Measurements from ENCODE around the gene RFPL2.
"Not testable (repeated sequence)": the region's sequence is repeated elsewhere in the genome, so short reads cannot be mapped to it uniquely, and the experiment has no call there.

RFPL2 gene

GRCh38 chr22:32175683-32176644 is 28.9 kb downstream of the RFPL2 start:
- FAIRE-seq, result no peak
- no peak for DNase-seq (ENCODE audit: extremely low spot score, insufficient read length, low read depth)

- FAIRE-seq, result no peak
These were observed 29.8 kb downstream of the RFPL2 start for GRCh38 chr22:32175115-32175514.

GRCh38 chr22:32165681-32166080 is 39.2 kb downstream of the RFPL2 start:
- no peak for DNase-seq (ENCODE audit: extremely low spot score, insufficient read length, low read depth)
- FAIRE-seq, result no peak

More at GRCh38 chr22:32175115-32175514, 29.8 kb downstream of the RFPL2 start:
- no peak for DNase-seq (ENCODE audit: extremely low spot score, insufficient read length, low read depth)

GRCh38 chr22:32164075-32164860 is 40.6 kb downstream of the RFPL2 start:
- FAIRE-seq, result no peak
- no peak for DNase-seq (ENCODE audit: extremely low spot score, insufficient read length, low read depth)

- DNase-seq (ENCODE audit: extremely low spot score, insufficient read length, low read depth); FAIRE-seq: not testable (repeated sequence)
These were observed 44.5 kb downstream of the RFPL2 start for GRCh38 chr22:32160411-32160810.

- FAIRE-seq, result no peak
These were observed 46.0 kb downstream of the RFPL2 start, which contains the start of gene C22orf42 for GRCh38 chr22:32158712-32159533. Gene C22orf42 (minus strand): TSS chr22:32159303. CDS start chr22:32159215, 88 bp downstream.

GRCh38 chr22:32157632-32158031 is 47.2 kb downstream of the RFPL2 start:
- DNase-seq (ENCODE audit: extremely low spot score, insufficient read length, low read depth); FAIRE-seq: not testable (repeated sequence)

More at GRCh38 chr22:32158712-32159533, 46.0 kb downstream of the RFPL2 start, which contains the start of gene C22orf42:
- no peak for DNase-seq (ENCODE audit: extremely low spot score, insufficient read length, low read depth)

GRCh38 chr22:32154727-32155126 is 50.1 kb downstream of the RFPL2 start:
- not testable (repeated sequence) for FAIRE-seq; DNase-seq (ENCODE audit: extremely low spot score, insufficient read length, low read depth)

- not testable (repeated sequence) for FAIRE-seq; DNase-seq (ENCODE audit: extremely low spot score, insufficient read length, low read depth)
These were observed 53.2 kb downstream of the RFPL2 start for GRCh38 chr22:32151641-32152040.

- not testable (repeated sequence) for DNase-seq (ENCODE audit: extremely low spot score, insufficient read length, low read depth); FAIRE-seq
These were observed 54.2 kb downstream of the RFPL2 start for GRCh38 chr22:32150647-32151046.

GRCh38 chr22:32148372-32148771 is 56.5 kb downstream of the RFPL2 start:
- DNase-seq (ENCODE audit: extremely low spot score, insufficient read length, low read depth), result not testable (repeated sequence)
- FAIRE-seq, result peak; percentile 73

GRCh38 chr22:32147128-32147527 is 57.7 kb downstream of the RFPL2 start:
- DNase-seq (ENCODE audit: extremely low spot score, insufficient read length, low read depth); FAIRE-seq: not testable (repeated sequence)

GRCh38 chr22:32144496-32145274 is 60.2 kb downstream of the RFPL2 start:
- FAIRE-seq (peak; percentile 24), DNase-seq (ENCODE audit: extremely low spot score, insufficient read length, low read depth) (no peak)

- FAIRE-seq, result no peak
- DNase-seq (ENCODE audit: extremely low spot score, insufficient read length, low read depth), result no peak
These were observed 62.3 kb downstream of the RFPL2 start for GRCh38 chr22:32142600-32142999.

- DNase-seq (ENCODE audit: extremely low spot score, insufficient read length, low read depth), result not testable (repeated sequence)
- FAIRE-seq, result peak; percentile 91
These were observed 64.2 kb downstream of the RFPL2 start for GRCh38 chr22:32140688-32141087.
